IMR-90 (cell line): ENCODE results near the gene ACOXL.

ENCODE experiments used
- MAFK ChIP-seq: IDR thresholded peaks from 2 replicates; pipeline ENCODE4 v1.6.1; 2012; ENCODE audit warnings: low read depth, low read length, improper control_type of control experiment
- POLR2A ChIP-seq: IDR thresholded peaks from 2 replicates; pipeline ENCODE4 v1.6.1; 2012; ENCODE audit warnings: mild to moderate bottlenecking, low read depth, low read length
- RAD21 ChIP-seq: IDR thresholded peaks from 2 replicates; pipeline ENCODE4 v1.6.1; 2012; ENCODE audit warnings: low read length, improper control_type of control experiment
- SMC3 ChIP-seq: fragments of 150-350 bp; IDR thresholded peaks from 2 replicates; pipeline ENCODE4 v1.6.1; 2016; ENCODE audit warnings: low read depth, mild to moderate bottlenecking, antibody characterized with exemption, low read length, moderate library complexity
- TF ChIP-seq, protein P1 (sequence below): conservative IDR thresholded peaks from 2 replicates; pipeline ENCODE4 v1.5.1; 2012; ENCODE audit warnings: mild to moderate bottlenecking, low read depth, low read length, improper control_type of control experiment

DNA sequence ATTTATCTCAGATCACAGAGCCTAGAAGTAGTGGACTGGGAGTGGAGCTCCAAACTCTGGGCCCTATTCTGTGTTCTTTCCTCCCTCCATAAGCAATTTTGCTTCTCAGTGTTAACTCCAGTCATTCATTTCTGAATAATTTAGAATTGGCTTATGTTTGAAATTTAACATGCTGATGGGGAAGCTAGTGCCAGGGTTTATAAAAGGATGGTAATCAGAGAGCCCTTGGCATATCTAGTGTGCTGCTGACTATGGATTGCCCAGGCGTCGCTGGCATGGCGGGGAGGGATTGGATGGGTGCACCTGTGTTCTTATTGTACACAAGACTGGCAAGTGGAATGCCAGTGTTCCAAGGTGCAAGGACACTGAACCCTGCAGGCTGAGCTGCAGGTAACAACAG lies 177.1 kb downstream of the ACOXL start:
- TF ChIP-seq, protein P1, sequence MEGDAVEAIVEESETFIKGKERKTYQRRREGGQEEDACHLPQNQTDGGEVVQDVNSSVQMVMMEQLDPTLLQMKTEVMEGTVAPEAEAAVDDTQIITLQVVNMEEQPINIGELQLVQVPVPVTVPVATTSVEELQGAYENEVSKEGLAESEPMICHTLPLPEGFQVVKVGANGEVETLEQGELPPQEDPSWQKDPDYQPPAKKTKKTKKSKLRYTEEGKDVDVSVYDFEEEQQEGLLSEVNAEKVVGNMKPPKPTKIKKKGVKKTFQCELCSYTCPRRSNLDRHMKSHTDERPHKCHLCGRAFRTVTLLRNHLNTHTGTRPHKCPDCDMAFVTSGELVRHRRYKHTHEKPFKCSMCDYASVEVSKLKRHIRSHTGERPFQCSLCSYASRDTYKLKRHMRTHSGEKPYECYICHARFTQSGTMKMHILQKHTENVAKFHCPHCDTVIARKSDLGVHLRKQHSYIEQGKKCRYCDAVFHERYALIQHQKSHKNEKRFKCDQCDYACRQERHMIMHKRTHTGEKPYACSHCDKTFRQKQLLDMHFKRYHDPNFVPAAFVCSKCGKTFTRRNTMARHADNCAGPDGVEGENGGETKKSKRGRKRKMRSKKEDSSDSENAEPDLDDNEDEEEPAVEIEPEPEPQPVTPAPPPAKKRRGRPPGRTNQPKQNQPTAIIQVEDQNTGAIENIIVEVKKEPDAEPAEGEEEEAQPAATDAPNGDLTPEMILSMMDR = no peak
- no peak for TF ChIP-seq MAFK
- no peak for TF ChIP-seq SMC3
- no peak for TF ChIP-seq RAD21
- TF ChIP-seq POLR2A = no peak
